Gastroesophageal sphincter (tissue), 3 donors: ENCODE data around the gene SLC38A11.

Experiments used
- EP300 ChIP-seq: sonication (generic); formaldehyde crosslinking; IDR thresholded peaks from one replicate; pipeline ENCODE4 v1.6.1; 2017; ENCODE audit warnings: antibody characterized with exemption, mild to moderate bottlenecking
- POLR2A ChIP-seq, 2 donors: fragments of 450-650 bp; IDR thresholded peaks; one replicate each; pipeline ENCODE4 v1.6.1; 2017; ENCODE audit warnings: antibody characterized with exemption in 2 of 2, mild to moderate bottlenecking in 2 of 2, moderate library complexity in 1 of 2
- POLR2AphosphoS5 ChIP-seq: sonication (generic); formaldehyde crosslinking; IDR thresholded peaks from one replicate; pipeline ENCODE4 v1.6.1; 2017; ENCODE audit warnings: antibody characterized with exemption
- TF ChIP-seq, protein P1 (sequence below), 4 experiments: fragments of 200-600 bp in 2 of 4; fragments of 450-650 bp in 2 of 4; sonication (generic) in 1 of 4; IDR thresholded peaks; one replicate each; pipeline ENCODE4 v1.5.1; 2017 to 2019; ENCODE audit warnings: antibody characterized with exemption in 4 of 4, mild to moderate bottlenecking in 2 of 4, moderate library complexity in 2 of 4

DNA sequence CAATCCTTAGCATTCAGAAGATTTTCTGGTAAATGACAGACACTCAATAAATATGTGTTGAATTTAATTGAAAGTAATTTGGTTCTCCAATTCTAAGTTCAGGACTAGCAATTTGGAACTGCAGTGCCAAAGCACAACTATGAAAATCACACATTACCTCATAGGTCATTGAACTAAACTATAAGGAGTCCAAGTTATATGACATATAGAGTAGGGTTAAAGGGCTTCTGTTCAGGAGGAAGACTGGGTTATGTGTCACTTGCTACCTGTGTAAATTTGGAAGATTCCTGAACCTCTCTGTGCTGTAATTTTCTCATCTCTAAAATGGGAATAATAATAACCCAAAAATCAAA, 85.9 kb downstream of the SLC38A11 start:
- TF ChIP-seq EP300 = no peak
- TF ChIP-seq, protein P1, sequence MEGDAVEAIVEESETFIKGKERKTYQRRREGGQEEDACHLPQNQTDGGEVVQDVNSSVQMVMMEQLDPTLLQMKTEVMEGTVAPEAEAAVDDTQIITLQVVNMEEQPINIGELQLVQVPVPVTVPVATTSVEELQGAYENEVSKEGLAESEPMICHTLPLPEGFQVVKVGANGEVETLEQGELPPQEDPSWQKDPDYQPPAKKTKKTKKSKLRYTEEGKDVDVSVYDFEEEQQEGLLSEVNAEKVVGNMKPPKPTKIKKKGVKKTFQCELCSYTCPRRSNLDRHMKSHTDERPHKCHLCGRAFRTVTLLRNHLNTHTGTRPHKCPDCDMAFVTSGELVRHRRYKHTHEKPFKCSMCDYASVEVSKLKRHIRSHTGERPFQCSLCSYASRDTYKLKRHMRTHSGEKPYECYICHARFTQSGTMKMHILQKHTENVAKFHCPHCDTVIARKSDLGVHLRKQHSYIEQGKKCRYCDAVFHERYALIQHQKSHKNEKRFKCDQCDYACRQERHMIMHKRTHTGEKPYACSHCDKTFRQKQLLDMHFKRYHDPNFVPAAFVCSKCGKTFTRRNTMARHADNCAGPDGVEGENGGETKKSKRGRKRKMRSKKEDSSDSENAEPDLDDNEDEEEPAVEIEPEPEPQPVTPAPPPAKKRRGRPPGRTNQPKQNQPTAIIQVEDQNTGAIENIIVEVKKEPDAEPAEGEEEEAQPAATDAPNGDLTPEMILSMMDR (IDR thresholded peaks at IDR 0.05) = no peak
- TF ChIP-seq POLR2A (IDR thresholded peaks at IDR 0.05) = no peak
- TF ChIP-seq POLR2AphosphoS5 = no peak
